Small intestine (tissue), 7 donors: ENCODE results near the gene FBXO3. TPM values are rescaled to one million over a fixed set of nuclear protein-coding genes. Genes with fewer than 3 reads are reported as not detected.

Experiments
- DNase-seq, 2 donors: peaks; one replicate each; pipeline versions ENCODE4 v3.0.0 to v3.0.0-alpha.2; 2013
- FAIRE-seq: peaks from 2 replicates; lab custom pipeline; 2012; peaks lifted over from hg19 to GRCh38; lab: Jason Lieb, UNC
- H3K27ac ChIP-seq, 3 donors: one replicate each; pipeline ENCODE4 v1.5.1; 2013; ENCODE audit warnings: low read length in 2 of 3, mild to moderate bottlenecking in 2 of 3, control low read depth in 1 of 3, inconsistent platforms in 1 of 3, low read depth in 1 of 3, moderate library complexity in 1 of 3
- H3K27me3 ChIP-seq, 3 donors: one replicate each; pipeline ENCODE4 v1.6.1; 2013; ENCODE audit warnings: low read length in 3 of 3, inconsistent platforms in 1 of 3; ENCODE audit not compliant: control insufficient read depth in 3 of 3, insufficient read depth in 3 of 3
- H3K36me3 ChIP-seq, 3 donors: one replicate each; pipeline ENCODE4 v1.6.1; 2013; ENCODE audit warnings: low read length in 3 of 3, inconsistent platforms in 1 of 3, low read depth in 1 of 3, mild to moderate bottlenecking in 1 of 3, moderate library complexity in 1 of 3; ENCODE audit not compliant: control insufficient read depth in 3 of 3, insufficient read depth in 2 of 3
- H3K4me1 ChIP-seq, 3 donors: one replicate each; pipeline ENCODE4 v1.6.1; 2013; ENCODE audit warnings: low read length in 2 of 3, inconsistent platforms in 1 of 3, low read depth in 1 of 3, mild to moderate bottlenecking in 1 of 3, moderate library complexity in 1 of 3; ENCODE audit not compliant: control insufficient read depth in 3 of 3, insufficient read depth in 2 of 3
- H3K4me3 ChIP-seq, 3 donors: one replicate each; pipeline ENCODE4 v1.5.1; 2013; ENCODE audit warnings: low read length in 3 of 3, control low read depth in 1 of 3, inconsistent platforms in 1 of 3, low read depth in 1 of 3, mild to moderate bottlenecking in 1 of 3, moderate library complexity in 1 of 3
- H3K9me3 ChIP-seq, 2 donors: one replicate each; pipeline ENCODE4 v1.6.1; 2013; ENCODE audit warnings: low read depth in 1 of 2, low read length in 1 of 2; ENCODE audit not compliant: control insufficient read depth in 2 of 2, insufficient read depth in 1 of 2
- WGBS, 3 donors: extraction: QIAGEN DNeasy Blood & Tissue Kit; methylation state at CpG; one replicate each; pipeline ENCODE4 v1.1.7; 2013; 5-methylcytosine and 5-hydroxymethylcytosine counted together
- polyA plus RNA-seq, 4 donors: library from polyadenylated mRNA; stranded (reverse) in 3 of 4; unstranded in 1 of 4; fragments of 200-250 nt in 3 of 4; fragments of 120-200 nt in 1 of 4; gene quantifications; one replicate each; pipeline versions ENCODE4 v1.2.1 to v1.2.3, GENCODE V29; 2013
- donor health status: healthy with polysubstance abuse.
- donor health status: control.
- donor health status: control.
- donor health status: Bipolar disorder and iron deficiency.
- donor health status: healthy.

FBXO3 gene
- polyA plus RNA-seq, 4 donors, result 19.5 to 35.5 (median 22.3) TPM

DNA sequence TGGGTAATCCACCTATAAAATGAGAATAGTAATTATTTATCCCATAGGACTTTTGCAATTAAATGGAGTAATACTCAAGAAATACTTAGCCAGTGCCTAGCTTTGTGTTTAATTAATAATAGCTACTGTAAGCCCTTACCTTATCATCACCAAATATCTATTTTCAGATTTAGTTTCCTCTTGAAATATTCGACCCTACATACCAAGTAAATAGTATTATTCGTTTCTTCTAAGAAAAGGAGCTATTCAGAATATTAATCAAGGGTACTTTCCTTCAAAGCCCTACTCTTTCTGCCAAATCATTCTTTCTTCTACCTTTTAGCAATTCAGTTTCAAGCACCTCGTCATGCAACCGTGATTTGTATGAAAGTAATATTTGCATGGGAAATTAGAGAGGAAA lies 6.7 kb downstream of the FBXO3 start:
- no peak overlapping the region for H3K27ac ChIP-seq
- H3K9me3 ChIP-seq, result no peaks in the 10 kb centered on the region
- DNase-seq (no peak), FAIRE-seq (no peak)
- no peak overlapping the region for H3K4me3 ChIP-seq
- 76 to 90% (median 83%) methylated on average over 4 of the region's 4 CpGs for WGBS, 3 donors
- H3K27me3 ChIP-seq, result no peaks in the 10 kb centered on the region
- peaks cover 6 to 15% (median 6%) of the 10 kb centered on the region in 3 donors for H3K36me3 ChIP-seq
- H3K4me1 ChIP-seq, result peaks cover 0 to 7% (median 2%) of the 10 kb centered on the region in 3 donors

DNA sequence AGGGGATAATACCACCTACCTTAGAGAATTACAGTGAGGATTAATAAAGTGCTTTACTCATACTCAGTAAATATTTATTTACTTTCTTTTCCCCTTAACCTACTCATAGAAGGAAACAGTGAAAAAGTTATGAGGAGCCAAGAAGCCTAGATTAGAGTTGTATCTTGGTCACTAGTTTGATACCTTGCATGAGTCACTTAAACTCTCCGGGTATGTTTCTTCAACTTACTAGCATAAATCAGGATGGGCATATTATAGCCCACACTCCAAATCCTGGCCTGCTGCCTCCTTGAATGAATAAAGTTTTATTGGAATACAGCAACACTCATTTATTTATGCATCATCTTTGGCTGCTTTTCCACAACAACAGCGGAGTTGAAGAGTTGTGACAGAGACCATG lies 8.2 kb downstream of the FBXO3 start:
- Histone ChIP-seq H3K4me1 (no peaks in the 10 kb centered on the region), H3K4me3 (no peak overlapping the region), H3K27me3 (no peaks in the 10 kb centered on the region), H3K27ac (no peak overlapping the region), H3K9me3 (no peaks in the 10 kb centered on the region), H3K36me3 (peaks cover 6 to 15% (median 6%) of the 10 kb centered on the region in 3 donors)
- WGBS, 3 donors, result 78 to 91% (median 86%) methylated on average over 2 of the region's 2 CpGs
- FAIRE-seq, result no peak
- DNase-seq, result no peak

DNA sequence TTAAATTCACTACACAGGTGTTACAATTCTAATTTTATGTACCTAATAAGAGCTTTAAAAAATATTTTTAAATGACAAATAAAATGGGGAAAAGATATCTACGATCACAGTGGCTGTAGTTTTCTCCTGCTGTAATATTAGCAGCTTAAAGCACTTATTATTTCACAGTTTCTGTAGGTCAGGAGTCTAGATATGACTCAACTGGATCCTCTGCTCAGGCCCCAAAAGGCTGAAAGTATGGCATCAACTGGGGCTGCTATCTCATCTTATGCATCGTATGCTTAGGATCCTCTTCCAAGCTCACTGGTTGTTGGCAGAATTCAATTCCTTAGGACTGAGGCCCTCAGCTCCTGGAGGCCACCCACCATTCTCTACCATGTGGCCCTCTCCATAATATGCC lies 12.8 kb downstream of the FBXO3 start:
- H3K4me3 ChIP-seq, result no peak overlapping the region
- 89 to 91% (median 90%) methylated on average over 2 of the region's 2 CpGs for WGBS, 3 donors
- no peak overlapping the region for H3K27ac ChIP-seq
- H3K36me3 ChIP-seq, result peaks cover 10 to 26% (median 14%) of the 10 kb centered on the region in 3 donors
- no peaks in the 10 kb centered on the region for H3K9me3 ChIP-seq
- no peaks in the 10 kb centered on the region for H3K27me3 ChIP-seq
- no peaks in the 10 kb centered on the region for H3K4me1 ChIP-seq
- FAIRE-seq, result no peak
- DNase-seq, result no peak

DNA sequence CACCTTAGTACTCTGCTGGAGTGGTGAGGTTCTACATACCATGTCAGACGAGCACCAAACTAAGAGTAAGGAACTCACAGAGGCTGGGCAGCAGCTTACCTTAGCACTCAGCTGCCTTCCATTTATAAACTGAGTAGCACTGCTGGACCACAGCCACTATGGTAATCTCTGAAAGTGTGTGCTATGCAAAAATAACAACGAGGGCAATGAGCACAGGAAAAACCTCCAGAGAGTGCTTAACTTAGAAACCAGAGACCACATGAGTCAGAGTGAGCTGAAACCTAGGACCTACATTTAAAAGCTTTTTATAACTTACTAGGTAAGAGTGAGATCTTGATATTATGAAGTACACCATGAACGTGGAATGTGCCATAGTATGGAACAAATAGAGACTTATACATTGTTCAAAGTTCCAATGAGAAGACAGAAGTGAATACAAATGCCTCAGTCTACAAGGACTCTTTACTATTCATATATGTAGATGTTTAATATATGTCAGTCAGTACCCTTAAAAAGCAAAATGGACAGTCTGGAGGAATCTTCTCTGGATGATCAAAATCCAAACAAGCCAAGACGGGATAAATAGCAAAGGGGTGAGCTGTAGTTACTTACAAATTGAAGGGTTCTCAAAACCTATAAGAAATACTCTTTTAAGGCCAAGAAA lies 20.9 kb downstream of the FBXO3 start:
- Histone ChIP-seq H3K9me3 (no peaks in the 10 kb centered on the region), H3K27ac (no peak overlapping the region), H3K36me3 (peaks cover 8 to 27% (median 8%) of the 10 kb centered on the region in 3 donors), H3K4me1 (no peaks in the 10 kb centered on the region), H3K27me3 (no peaks in the 10 kb centered on the region), H3K4me3 (no peak overlapping the region)
- WGBS, 3 donors, result 47 to 62% (median 52%) methylated on average over 4 of the region's 4 CpGs
- FAIRE-seq (no peak), DNase-seq (no peak)

DNA sequence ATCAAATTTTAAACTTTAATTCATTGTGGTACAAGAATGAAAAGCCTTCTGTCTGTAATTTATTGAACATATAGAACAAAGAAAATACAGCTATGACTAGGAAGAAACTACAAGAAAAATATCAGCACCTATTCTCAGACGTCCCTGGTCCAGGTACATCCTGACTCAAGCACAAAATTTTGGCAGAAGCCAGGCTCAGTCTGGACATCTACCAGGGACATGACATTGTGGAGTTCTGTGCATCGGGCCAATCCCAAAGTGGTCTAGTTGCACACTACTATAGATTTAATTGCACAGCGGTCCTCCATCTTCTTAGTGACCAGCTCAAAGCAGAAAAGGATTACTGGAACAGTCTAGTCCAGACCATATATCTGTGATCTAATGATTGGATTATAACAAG lies 22.4 kb downstream of the FBXO3 start:
- WGBS, 3 donors, result 90 to 93% (median 93%) methylated on average over 3 of the region's 3 CpGs
- DNase-seq (no peak), FAIRE-seq (no peak)

DNA sequence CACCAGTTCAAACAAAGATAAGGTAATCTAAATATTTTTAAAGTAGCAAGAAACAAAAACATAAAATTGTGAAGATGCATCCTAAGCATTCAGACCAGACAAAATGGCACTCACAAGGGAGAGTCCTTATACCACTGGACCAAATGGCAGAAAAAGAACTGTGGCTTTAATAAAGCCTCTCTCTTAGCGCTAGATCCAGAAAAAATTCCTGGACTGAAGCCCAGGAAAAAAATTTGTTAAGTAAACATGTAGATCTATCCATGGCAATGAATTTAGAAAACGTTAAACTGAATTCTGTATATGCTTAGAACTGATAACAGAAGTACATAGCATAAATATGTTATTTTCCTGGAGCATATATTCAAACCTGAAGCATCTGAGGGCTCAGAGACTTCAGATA lies 26.3 kb downstream of the FBXO3 start:
- Histone ChIP-seq H3K9me3 (no peaks in the 10 kb centered on the region), H3K36me3 (peaks cover 4 to 14% (median 7%) of the 10 kb centered on the region in 3 donors), H3K27me3 (no peaks in the 10 kb centered on the region), H3K4me1 (no peaks in the 10 kb centered on the region), H3K4me3 (no peak overlapping the region), H3K27ac (no peak overlapping the region)
- no peak for FAIRE-seq
- 16 to 38% (median 34%) methylated on average over 2 of the region's 2 CpGs for WGBS, 3 donors
- DNase-seq, result no peak

More for the DNA sequence above, 22.4 kb downstream of the FBXO3 start:
- Histone ChIP-seq H3K36me3 (peaks cover 4 to 21% (median 8%) of the 10 kb centered on the region in 3 donors), H3K9me3 (no peaks in the 10 kb centered on the region), H3K4me3 (no peak overlapping the region), H3K4me1 (no peaks in the 10 kb centered on the region), H3K27ac (no peak overlapping the region), H3K27me3 (no peaks in the 10 kb centered on the region)

DNA sequence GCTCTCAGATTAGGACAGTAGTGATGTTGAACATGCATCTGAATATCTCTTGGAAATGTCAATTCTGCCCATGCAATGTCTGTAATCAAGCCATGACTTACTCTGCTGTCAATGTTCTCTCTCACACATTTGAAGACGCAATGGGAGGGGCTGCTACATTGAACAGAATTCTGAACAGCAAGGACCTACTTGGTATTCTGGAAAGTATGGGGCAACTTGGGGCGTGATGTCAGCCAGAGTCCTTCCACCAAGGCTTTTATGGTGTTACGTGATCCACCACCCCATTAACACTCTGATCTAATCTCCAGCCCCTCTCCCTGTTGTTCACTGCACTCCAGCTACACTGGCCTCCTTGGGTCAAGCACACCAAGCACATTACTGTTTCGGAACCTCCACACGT lies 31.0 kb downstream of the FBXO3 start:
- Histone ChIP-seq H3K4me1 (no peaks in the 10 kb centered on the region), H3K36me3 (peaks cover 3 to 11% (median 4%) of the 10 kb centered on the region in 3 donors), H3K4me3 (no peak overlapping the region), H3K27me3 (no peaks in the 10 kb centered on the region), H3K27ac (no peak overlapping the region), H3K9me3 (no peaks in the 10 kb centered on the region)
- no peak for DNase-seq
- FAIRE-seq, result no peak
- WGBS, 3 donors, result 91 to 95% (median 92%) methylated on average over 5 of the region's 5 CpGs

DNA sequence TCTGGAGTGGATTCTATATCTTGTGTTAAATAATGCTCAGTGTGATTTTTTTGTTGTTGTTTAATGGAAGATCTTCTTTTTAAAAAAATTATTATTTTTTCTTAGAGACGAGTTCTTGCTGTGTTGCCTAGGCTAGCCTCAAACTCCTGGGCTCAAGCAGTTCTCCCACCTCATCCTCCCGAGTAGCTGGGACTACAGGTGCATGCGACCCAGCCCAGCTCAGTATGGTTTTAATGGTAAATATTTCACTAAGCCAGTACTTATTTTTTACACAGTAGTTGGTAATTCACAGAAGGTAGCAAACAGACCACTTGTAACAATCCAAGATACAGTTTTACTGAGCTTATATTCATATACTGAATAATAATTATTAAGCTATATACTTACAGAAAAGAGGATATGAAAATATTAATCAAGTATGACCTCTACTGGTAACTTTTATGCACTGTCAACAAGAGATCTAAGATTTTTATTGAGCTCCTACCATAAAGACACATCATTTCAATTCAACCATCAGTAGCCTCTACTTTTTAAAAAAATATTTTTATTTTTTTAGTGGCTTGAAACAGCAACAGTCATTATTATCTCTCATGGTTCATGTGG lies 32.0 kb downstream of the FBXO3 start:
- H3K9me3 ChIP-seq, result no peaks in the 10 kb centered on the region
- H3K4me3 ChIP-seq, result no peak overlapping the region
- FAIRE-seq (peak; percentile 75), DNase-seq (peak; percentile 34 to 46)
- 75 to 84% (median 83%) methylated on average over 3 of the region's 3 CpGs for WGBS, 3 donors
- H3K36me3 ChIP-seq, result peaks cover 3 to 8% (median 4%) of the 10 kb centered on the region in 3 donors
- peaks cover 0 to 3% (median 0%) of the 10 kb centered on the region in 3 donors for H3K4me1 ChIP-seq
- no peaks in the 10 kb centered on the region for H3K27me3 ChIP-seq
- no peak overlapping the region for H3K27ac ChIP-seq
